Measurements from ENCODE around the gene SNRK.

SNRK gene

DNA sequence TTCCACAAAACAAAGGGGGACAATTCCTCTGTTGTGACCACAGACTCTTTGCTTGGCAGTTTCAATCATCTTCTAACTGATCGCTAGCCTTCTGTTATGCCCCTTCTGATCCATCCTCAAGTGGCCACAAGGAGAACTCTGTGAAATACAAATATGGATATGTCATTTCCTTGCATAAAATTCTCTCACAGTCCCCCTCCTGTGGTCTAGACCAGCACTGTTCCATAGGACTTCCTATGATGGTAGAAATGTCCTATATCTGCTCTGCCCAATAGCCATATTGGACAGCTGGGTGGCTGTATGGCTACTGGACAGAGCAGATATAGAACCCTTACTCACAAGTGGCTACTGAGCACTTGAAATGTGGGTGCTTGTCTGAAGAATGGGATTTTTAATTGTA, 25.9 kb upstream of the SNRK start:
- H3K36me3 ChIP-seq = no peaks in the 10 kb centered on the region
- no peaks in the 10 kb centered on the region for H3K9me3 ChIP-seq (ENCODE audit: severe bottlenecking)
- TF ChIP-seq, protein P1, sequence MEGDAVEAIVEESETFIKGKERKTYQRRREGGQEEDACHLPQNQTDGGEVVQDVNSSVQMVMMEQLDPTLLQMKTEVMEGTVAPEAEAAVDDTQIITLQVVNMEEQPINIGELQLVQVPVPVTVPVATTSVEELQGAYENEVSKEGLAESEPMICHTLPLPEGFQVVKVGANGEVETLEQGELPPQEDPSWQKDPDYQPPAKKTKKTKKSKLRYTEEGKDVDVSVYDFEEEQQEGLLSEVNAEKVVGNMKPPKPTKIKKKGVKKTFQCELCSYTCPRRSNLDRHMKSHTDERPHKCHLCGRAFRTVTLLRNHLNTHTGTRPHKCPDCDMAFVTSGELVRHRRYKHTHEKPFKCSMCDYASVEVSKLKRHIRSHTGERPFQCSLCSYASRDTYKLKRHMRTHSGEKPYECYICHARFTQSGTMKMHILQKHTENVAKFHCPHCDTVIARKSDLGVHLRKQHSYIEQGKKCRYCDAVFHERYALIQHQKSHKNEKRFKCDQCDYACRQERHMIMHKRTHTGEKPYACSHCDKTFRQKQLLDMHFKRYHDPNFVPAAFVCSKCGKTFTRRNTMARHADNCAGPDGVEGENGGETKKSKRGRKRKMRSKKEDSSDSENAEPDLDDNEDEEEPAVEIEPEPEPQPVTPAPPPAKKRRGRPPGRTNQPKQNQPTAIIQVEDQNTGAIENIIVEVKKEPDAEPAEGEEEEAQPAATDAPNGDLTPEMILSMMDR (IDR thresholded peaks at IDR 0.05; ENCODE audit: low read depth, low read length) = no peak
- no peak overlapping the region for H3K27ac ChIP-seq
- no peak for DNase-seq
- no peak overlapping the region for H3K4me3 ChIP-seq (ENCODE audit: low read depth, low read length)
- no peaks in the 10 kb centered on the region for H3K27me3 ChIP-seq (ENCODE audit: insufficient read depth, low read depth, severe bottlenecking)

DNA sequence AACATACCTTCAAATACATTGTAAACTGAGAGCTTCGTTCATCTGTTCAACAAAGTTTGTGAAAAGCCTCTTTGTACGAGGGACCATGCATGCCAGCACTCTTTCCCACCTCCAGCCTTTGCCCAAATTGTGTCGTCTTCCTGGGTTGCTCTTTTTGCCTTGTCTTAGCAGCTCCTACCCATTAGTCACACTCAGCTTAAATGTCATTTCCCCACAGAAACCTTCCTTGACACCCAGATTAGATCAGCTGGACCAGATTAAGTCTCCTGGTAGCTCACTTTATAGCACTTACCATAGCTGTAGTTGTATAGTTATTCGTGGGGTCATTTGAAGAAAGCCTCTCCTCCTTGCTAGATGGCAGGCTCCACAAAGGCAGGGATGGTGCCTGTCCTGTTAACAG, 24.1 kb upstream of the SNRK start:
- no peaks in the 10 kb centered on the region for H3K36me3 ChIP-seq
- no peak overlapping the region for H3K27ac ChIP-seq
- TF ChIP-seq, protein P1 (IDR thresholded peaks at IDR 0.05; ENCODE audit: low read depth, low read length) = no peak
- H3K27me3 ChIP-seq (ENCODE audit: insufficient read depth, low read depth, severe bottlenecking) = no peaks in the 10 kb centered on the region
- no peak for DNase-seq
- H3K9me3 ChIP-seq (ENCODE audit: severe bottlenecking) = no peaks in the 10 kb centered on the region
- no peak overlapping the region for H3K4me3 ChIP-seq (ENCODE audit: low read depth, low read length)

DNA sequence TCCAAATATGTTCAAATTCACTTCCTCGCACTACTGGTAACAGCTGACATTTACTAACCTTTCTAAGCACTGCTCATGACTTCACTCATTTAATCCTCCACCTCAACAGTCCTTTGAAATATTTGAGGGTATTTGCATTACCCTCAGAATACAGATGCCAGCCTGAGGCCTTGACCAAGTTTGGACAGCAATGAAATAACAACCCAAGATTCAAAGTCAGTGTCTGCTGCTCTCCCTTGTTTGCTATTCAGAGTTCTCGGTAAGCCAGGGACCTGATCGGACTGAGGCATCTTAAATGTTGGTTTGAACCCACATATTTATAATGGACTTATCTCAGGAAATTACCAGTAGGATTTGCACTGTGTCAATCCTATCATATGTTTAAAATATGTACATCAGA, 19.9 kb upstream of the SNRK start:
- TF ChIP-seq, protein P1 (IDR thresholded peaks at IDR 0.05; ENCODE audit: low read depth, low read length) = no peak
- no peak overlapping the region for H3K4me3 ChIP-seq (ENCODE audit: low read depth, low read length)
- no peak overlapping the region for H3K27ac ChIP-seq

DNA sequence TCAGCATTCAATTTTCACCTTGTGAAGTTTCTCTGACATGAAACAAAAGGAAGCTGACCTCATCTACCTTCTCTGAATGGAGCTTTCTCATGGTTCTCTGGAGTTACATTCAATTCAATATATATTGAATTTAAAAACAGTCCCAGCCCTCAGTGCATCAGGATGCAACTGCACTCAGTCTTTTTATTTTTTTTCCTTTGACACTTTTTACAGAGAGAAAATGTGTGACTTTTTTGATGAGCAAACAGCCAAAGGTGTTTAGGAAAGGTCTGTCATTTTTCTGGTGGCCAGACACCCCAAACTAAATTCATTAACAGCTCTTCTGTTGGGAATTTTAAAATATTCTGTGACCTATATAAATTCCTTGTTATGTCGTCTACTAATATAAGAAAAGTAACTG, 19.3 kb upstream of the SNRK start:
- Histone ChIP-seq H3K4me3 (ENCODE audit: low read depth, low read length) (no peak overlapping the region), H3K9me3 (ENCODE audit: severe bottlenecking) (no peaks in the 10 kb centered on the region), H3K27me3 (ENCODE audit: insufficient read depth, low read depth, severe bottlenecking) (no peaks in the 10 kb centered on the region), H3K27ac (no peak overlapping the region), H3K36me3 (no peaks in the 10 kb centered on the region)
- no peak for DNase-seq
- TF ChIP-seq, protein P1 (IDR thresholded peaks at IDR 0.05; ENCODE audit: low read depth, low read length) = no peak

More for the DNA sequence above, 19.9 kb upstream of the SNRK start:
- DNase-seq = no peak
- Histone ChIP-seq H3K9me3 (ENCODE audit: severe bottlenecking) (no peaks in the 10 kb centered on the region), H3K36me3 (no peaks in the 10 kb centered on the region), H3K27me3 (ENCODE audit: insufficient read depth, low read depth, severe bottlenecking) (no peaks in the 10 kb centered on the region)

DNA sequence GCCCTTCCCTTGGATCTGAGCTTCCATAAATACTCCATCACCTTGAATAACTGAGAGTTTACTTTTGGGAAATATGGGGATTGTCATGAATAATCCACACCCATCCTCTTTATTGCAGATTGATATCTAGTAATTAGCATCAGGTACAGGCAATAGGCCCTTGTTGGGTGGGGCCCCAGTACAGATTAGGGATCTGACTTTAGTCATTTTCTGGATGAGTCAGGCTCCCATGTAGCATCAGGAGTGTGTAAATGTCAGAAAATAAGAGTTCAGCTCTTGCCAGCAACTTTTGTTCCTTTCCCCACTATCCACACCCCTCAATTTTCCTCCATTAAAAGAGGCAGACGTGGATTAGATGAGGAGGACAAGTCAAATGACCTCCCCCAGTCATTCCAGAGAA, 17.7 kb upstream of the SNRK start:
- Histone ChIP-seq H3K4me3 (ENCODE audit: low read depth, low read length) (no peak overlapping the region), H3K9me3 (ENCODE audit: severe bottlenecking) (no peaks in the 10 kb centered on the region), H3K27ac (no peak overlapping the region), H3K36me3 (no peaks in the 10 kb centered on the region), H3K27me3 (ENCODE audit: insufficient read depth, low read depth, severe bottlenecking) (no peaks in the 10 kb centered on the region)
- TF ChIP-seq, protein P1 (IDR thresholded peaks at IDR 0.05; ENCODE audit: low read depth, low read length) = no peak
- no peak for DNase-seq

DNA sequence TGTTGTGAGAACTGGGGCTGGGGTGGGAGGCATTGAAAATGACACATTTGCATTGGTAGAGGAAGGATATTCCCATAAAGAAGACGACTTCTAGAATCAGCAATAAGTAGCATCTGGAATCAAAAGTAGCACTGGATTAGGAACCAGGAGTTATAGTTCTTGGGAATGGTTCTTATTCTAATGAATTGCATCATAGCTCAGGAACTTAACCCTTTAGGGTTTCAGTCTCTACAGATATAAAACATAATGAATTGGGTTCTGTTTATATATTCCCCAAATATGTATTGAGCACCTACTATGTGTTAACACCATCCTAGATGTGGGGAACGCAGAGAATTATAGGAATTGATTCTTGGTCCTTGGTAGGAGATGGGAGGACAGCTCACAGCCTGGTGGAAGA, 16.3 kb upstream of the SNRK start:
- Histone ChIP-seq H3K27ac (no peak overlapping the region), H3K9me3 (ENCODE audit: severe bottlenecking) (no peaks in the 10 kb centered on the region), H3K27me3 (ENCODE audit: insufficient read depth, low read depth, severe bottlenecking) (no peaks in the 10 kb centered on the region), H3K36me3 (no peaks in the 10 kb centered on the region), H3K4me3 (ENCODE audit: low read depth, low read length) (no peak overlapping the region)
- TF ChIP-seq, protein P1 (IDR thresholded peaks at IDR 0.05; ENCODE audit: low read depth, low read length) = no peak
- no peak for DNase-seq

All from WERI-Rb-1 (cell line).